Uterus (tissue), 4 donors: ENCODE results near the gene GRK3. TPM values are rescaled to one million over a fixed set of nuclear protein-coding genes. Genes with fewer than 3 reads are reported as not detected.

Experiments used
- DNase-seq, 2 donors: peaks; one replicate each; pipeline ENCODE4 v3.0.0-alpha.2; 2019 to 2020
- H3K27ac ChIP-seq, 2 donors: fragments of 200-600 bp; sonication (generic); 1 replicate in 1 of 2; 2 replicates in 1 of 2; pipeline ENCODE4 v1.5.1; 2016 to 2018
- H3K27me3 ChIP-seq, 2 donors: fragments of 200-600 bp; sonication (generic); one replicate each; pipeline ENCODE4 v1.5.1; 2018 to 2019; ENCODE audit warnings: control low read depth in 1 of 2
- H3K36me3 ChIP-seq, 2 donors: fragments of 200-600 bp; sonication (generic); one replicate each; pipeline ENCODE4 v1.5.1; 2019; ENCODE audit warnings: control low read depth in 1 of 2
- H3K4me1 ChIP-seq, 2 donors: fragments of 200-600 bp; sonication (generic); one replicate each; pipeline ENCODE4 v1.5.1; 2018 to 2019; ENCODE audit warnings: control low read depth in 1 of 2
- H3K4me3 ChIP-seq, 2 donors: fragments of 200-600 bp; sonication (generic); 1 replicate in 1 of 2; 2 replicates in 1 of 2; pipeline ENCODE4 v1.5.1; 2018 to 2019; ENCODE audit warnings: mild to moderate bottlenecking in 1 of 2
- H3K9me3 ChIP-seq, 2 donors: fragments of 200-600 bp; sonication (generic); one replicate each; pipeline ENCODE4 v1.5.1; 2019; ENCODE audit warnings: control low read depth in 1 of 2
- POLR2A ChIP-seq, 2 donors: fragments of 450-650 bp; IDR thresholded peaks; one replicate each; pipeline ENCODE4 v1.6.1; 2016; ENCODE audit warnings: antibody characterized with exemption in 2 of 2, mild to moderate bottlenecking in 1 of 2, moderate library complexity in 1 of 2
- intact Hi-C: fragments of 100-400 bp; cut with DNase I; formaldehyde crosslinking; loops from one replicate; pipeline ENCODE4 v1.15.1; 2023; ENCODE audit warnings: low total_unique reads
- total RNA-seq, 4 donors: library from RNA; depleted of rRNA in 3 of 4; stranded (reverse); fragments of >200 nt in 3 of 4; gene quantifications; one replicate each; pipeline versions ENCODE4 v1.1.0 to v1.2.4, GENCODE V29; 2014 to 2023
- TF ChIP-seq, protein P1 (sequence below), 4 experiments: fragments of 200-600 bp in 2 of 4; fragments of 450-650 bp in 2 of 4; sonication (generic) in 2 of 4; IDR thresholded peaks; one replicate each; pipeline ENCODE4 v1.5.1; 2016 to 2019; ENCODE audit warnings: antibody characterized with exemption in 4 of 4, mild to moderate bottlenecking in 2 of 4, moderate library complexity in 1 of 4
- donor health status: DM: yes; HTN: yes; CAD: no.

GRK3 gene
- total RNA-seq, 4 donors from 2014 or later, result 1.3 to 15.8 (median 8.9) TPM

DNA sequence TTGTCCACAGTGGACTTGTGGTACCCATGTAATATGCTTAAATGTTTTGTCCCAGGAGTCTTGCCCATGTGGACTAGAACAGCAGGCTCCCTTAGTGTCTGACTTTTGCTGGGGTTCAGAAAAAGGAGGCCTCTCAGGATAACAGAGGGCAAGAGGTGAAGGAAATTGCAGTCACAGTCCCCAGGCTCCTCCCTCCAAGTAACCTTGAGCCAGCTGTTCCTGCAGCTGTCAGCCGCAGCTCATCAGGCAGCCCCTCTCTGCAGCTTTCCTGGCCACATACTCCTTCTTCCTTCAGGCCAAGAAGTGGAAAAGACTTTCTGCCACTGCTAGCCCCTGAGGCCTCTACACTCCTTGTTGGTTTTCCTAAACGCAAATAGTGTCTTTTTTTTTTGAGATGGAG lies 171.2 kb downstream of the GRK3 start:
- Histone ChIP-seq H3K27me3 (no peaks in the 10 kb centered on the region), H3K36me3 (no peaks in the 10 kb centered on the region), H3K27ac (no peak overlapping the region), H3K9me3 (no peaks in the 10 kb centered on the region), H3K4me3 (no peak overlapping the region), H3K4me1 (no peaks in the 10 kb centered on the region)
- intact Hi-C loops, result no loop called here
- DNase-seq, result no peak
- no peak for TF ChIP-seq POLR2A (IDR thresholded peaks at IDR 0.05)

DNA sequence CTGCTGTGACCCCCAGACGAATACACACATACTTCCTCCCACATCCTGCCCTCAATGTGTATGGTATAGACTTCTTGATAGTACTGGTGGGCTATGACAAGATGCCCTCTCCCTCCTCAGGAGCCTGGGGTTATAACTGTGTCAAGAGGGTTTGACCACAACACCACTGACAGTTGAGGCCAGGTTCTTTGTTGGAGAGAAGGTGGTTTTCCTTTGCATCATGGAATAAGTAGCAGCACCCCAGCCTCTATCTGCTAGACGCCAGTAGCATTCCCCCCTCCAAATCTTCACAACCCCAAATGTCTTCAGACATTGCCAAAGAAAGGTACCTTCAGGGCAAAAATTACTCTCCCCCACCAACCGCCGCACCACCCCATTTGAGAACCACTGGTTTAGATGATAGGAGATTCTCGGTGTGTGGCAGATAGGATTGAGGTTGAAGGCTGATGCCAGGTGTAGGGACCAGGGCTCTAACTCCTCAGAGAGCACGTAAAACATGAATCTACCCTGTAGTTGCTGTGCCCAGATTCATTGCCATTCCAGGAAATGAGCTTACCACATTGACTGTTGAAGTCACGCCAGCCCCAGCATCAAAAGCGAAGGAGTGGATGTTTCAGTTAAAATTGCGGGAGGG lies 172.0 kb downstream of the GRK3 start:
- Histone ChIP-seq H3K4me3 (no peak overlapping the region), H3K27ac (no peak overlapping the region), H3K27me3 (no peaks in the 10 kb centered on the region), H3K4me1 (no peaks in the 10 kb centered on the region), H3K36me3 (no peaks in the 10 kb centered on the region), H3K9me3 (no peaks in the 10 kb centered on the region)
- no peak for TF ChIP-seq POLR2A (IDR thresholded peaks at IDR 0.05)
- TF ChIP-seq, protein P1, sequence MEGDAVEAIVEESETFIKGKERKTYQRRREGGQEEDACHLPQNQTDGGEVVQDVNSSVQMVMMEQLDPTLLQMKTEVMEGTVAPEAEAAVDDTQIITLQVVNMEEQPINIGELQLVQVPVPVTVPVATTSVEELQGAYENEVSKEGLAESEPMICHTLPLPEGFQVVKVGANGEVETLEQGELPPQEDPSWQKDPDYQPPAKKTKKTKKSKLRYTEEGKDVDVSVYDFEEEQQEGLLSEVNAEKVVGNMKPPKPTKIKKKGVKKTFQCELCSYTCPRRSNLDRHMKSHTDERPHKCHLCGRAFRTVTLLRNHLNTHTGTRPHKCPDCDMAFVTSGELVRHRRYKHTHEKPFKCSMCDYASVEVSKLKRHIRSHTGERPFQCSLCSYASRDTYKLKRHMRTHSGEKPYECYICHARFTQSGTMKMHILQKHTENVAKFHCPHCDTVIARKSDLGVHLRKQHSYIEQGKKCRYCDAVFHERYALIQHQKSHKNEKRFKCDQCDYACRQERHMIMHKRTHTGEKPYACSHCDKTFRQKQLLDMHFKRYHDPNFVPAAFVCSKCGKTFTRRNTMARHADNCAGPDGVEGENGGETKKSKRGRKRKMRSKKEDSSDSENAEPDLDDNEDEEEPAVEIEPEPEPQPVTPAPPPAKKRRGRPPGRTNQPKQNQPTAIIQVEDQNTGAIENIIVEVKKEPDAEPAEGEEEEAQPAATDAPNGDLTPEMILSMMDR (IDR thresholded peaks at IDR 0.05), result no peak
- DNase-seq, result no peak
- intact Hi-C loops, result no loop called here

DNA sequence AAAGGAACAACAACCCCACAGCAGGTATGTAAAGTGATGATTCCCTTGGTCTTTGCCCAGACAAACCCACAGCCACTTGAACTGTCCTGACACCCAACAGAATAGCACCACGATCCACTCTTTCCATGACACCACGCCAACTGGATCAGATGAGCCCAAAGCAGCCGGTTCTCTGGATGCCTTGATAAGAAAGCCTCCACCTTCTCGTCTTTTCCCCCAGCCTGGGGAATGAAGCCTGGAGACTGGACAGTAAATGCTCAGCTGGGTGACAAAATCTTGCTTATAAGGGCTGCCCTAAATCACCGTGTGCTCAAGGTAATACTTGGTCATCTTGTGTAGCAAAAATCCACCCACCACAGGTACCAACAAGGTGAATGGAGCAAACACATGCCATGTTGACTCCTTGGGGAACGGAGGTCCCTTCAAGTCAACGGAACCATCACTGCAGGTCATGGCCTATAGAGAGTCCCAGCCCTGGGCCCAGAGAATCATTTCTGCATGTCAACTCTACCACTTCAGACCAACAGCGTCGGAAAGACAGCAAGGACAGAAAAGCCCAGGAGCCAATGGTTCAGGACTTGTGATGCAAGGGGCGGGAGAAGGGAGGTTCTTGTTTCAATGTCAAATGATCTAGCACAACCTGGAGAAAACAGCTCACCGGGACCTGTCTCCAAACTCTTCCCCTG lies 175.3 kb downstream of the GRK3 start:
- no peaks in the 10 kb centered on the region for H3K4me1 ChIP-seq
- H3K4me3 ChIP-seq, result no peak overlapping the region
- H3K27ac ChIP-seq, result no peak overlapping the region
- no peaks in the 10 kb centered on the region for H3K9me3 ChIP-seq
- intact Hi-C loops, result no loop called here
- TF ChIP-seq POLR2A (IDR thresholded peaks at IDR 0.05), result no peak
- TF ChIP-seq, protein P1 (IDR thresholded peaks at IDR 0.05), result no peak
- no peaks in the 10 kb centered on the region for H3K27me3 ChIP-seq
- DNase-seq, result no peak
- no peaks in the 10 kb centered on the region for H3K36me3 ChIP-seq

DNA sequence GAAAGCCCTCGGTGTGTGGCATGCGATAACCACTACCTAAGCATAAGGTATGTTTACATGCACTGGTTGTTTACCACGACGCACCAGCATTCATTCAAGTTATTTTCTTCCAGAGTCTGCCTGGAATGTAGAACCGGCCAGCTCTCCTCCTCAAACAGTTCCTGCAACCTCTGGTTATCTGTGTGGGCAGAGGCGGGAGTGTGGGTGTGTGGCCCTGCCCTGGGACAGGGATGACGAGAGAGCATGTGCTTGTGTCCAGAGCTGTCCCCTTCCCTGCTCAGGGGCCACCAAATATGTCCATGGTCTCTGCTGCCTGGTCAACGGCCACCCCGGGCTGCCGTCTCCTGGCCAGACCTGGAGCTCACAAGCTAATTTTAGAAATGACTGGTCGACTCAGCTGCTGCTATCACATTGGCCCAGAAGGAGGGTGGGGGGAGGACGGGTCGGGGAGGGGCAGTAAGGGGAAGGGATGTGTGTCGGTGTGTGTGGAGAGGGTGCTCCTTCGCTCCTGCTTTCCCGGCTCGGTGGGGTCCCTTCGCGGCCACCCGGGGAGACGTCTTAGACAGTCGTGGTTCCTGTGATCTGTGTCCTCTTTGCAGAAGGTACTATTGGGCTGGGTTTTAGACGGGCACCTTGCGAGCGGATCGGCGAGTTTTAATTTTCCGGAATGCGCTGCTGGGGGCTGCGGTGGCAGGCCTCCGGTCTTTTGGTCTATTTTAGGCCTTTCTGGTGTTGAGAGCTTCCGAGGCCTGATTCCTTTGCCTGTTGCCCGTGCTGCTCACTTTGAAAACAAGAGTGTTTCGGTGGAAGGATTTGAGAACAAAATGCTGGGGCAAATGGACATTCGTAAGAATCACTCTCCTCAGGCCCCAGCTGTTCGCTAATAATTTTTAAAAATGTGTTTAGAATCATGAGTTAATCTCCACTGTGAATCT lies 177.5 kb downstream of the GRK3 start, which contains the start of gene MYO18B:
TSS of gene MYO18B (plus strand) at position 497 of the 935 bp plus-strand sequence. CDS start 18,905 bp downstream, outside the sequence.
- intact Hi-C loops, result no loop called here
- no peak for DNase-seq

More for the DNA sequence above, 177.5 kb downstream of the GRK3 start, which contains the start of gene MYO18B:
- no peaks in the 10 kb centered on the region for H3K9me3 ChIP-seq
- no peaks in the 10 kb centered on the region for H3K4me1 ChIP-seq
- no peak for TF ChIP-seq POLR2A (IDR thresholded peaks at IDR 0.05)
- TF ChIP-seq, protein P1 (IDR thresholded peaks at IDR 0.05), result no peak
- H3K4me3 ChIP-seq, result no peak within 1 kb of the TSS
- no peak within 1 kb of the TSS for H3K27ac ChIP-seq
- H3K27me3 ChIP-seq, result no peaks in the 10 kb centered on the region
- H3K36me3 ChIP-seq, result no peaks in the 10 kb centered on the region
